Dermis microvascular lymphatic vessel endothelial cell (primary cell): Measurements from ENCODE around the gene RIMOC1. TPM values are rescaled to one million over a fixed set of nuclear protein-coding genes. Genes with fewer than 3 reads are reported as not detected.

Experiments
- total RNA-seq: library from RNA; depleted of rRNA; stranded (reverse); fragments of >200 nt; gene quantifications from 2 replicates; pipeline ENCODE4 v1.2.1, GENCODE V29; 2014

Gene RIMOC1
- total RNA-seq, 1 donor from 2014 or later = 10.1 TPM

Other genes with a start within 250 kb of the RIMOC1 start
- gene OXCT1, start 33.9 kb upstream of the RIMOC1 start, total RNA-seq = 23.4 and 30.2 TPM in 2 replicates
- gene FBXO4, start 20.9 kb downstream of the RIMOC1 start, total RNA-seq = 8.1 and 8.5 TPM in 2 replicates